Endothelial cell of umbilical vein (primary cell): ENCODE measurements around the gene PHLPP1.

ENCODE experiments used
- EZH2 ChIP-seq: IDR thresholded peaks from 2 replicates; pipeline ENCODE4 v1.6.1; 2012; ENCODE audit warnings: borderline replicate concordance, low read depth, mild to moderate bottlenecking, moderate library complexity, low read length, inconsistent platforms; ENCODE audit not compliant: severe bottlenecking
- FOS ChIP-seq: IDR thresholded peaks from 2 replicates; pipeline ENCODE4 v1.6.1; 2011; ENCODE audit warnings: mild to moderate bottlenecking, low read length, moderate library complexity, borderline replicate concordance; ENCODE audit not compliant: insufficient read depth
- GATA2 ChIP-seq: IDR thresholded peaks from 2 replicates; pipeline ENCODE4 v1.7.0; 2011; ENCODE audit warnings: low read depth, mild to moderate bottlenecking, moderate library complexity, mixed read lengths, low read length; ENCODE audit not compliant: insufficient read length, insufficient read depth
- JUN ChIP-seq: IDR thresholded peaks from 2 replicates; pipeline ENCODE4 v1.6.1; 2011; ENCODE audit warnings: borderline replicate concordance, low read depth; ENCODE audit not compliant: insufficient read length, insufficient read depth
- POLR2A ChIP-seq: IDR thresholded peaks from 2 replicates; pipeline ENCODE4 v1.6.1; 2012; ENCODE audit warnings: low read depth, mild to moderate bottlenecking, control low read depth, low read length
- POLR2AphosphoS5 ChIP-seq: IDR thresholded peaks from 2 replicates; pipeline ENCODE4 v1.6.1; 2012; ENCODE audit warnings: low read depth, mild to moderate bottlenecking, control low read depth, low read length, moderate library complexity; ENCODE audit not compliant: insufficient read depth
- TF ChIP-seq, protein P1 (sequence below): IDR thresholded peaks from 2 replicates; pipeline ENCODE4 v1.6.1; 2011; ENCODE audit not compliant: insufficient read depth, insufficient read length
- TF ChIP-seq, protein P2 (sequence below), 2 donors: IDR thresholded peaks; 1 replicate in 1 of 2; 2 replicates in 1 of 2; pipeline ENCODE4 v1.5.1; 2011; ENCODE audit warnings: low read length in 2 of 2, mild to moderate bottlenecking in 2 of 2, moderate library complexity in 2 of 2, control low read depth in 1 of 2, inconsistent platforms in 1 of 2, low read depth in 1 of 2; ENCODE audit not compliant: insufficient read depth in 1 of 2; ENCODE audit errors: extremely low read depth in 1 of 2

GRCh38 chr18:62760403-62760734 lies 45.0 kb downstream of the PHLPP1 start:
- TF ChIP-seq, protein P1, sequence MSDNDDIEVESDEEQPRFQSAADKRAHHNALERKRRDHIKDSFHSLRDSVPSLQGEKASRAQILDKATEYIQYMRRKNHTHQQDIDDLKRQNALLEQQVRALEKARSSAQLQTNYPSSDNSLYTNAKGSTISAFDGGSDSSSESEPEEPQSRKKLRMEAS: no peak
- TF ChIP-seq, protein P2, sequence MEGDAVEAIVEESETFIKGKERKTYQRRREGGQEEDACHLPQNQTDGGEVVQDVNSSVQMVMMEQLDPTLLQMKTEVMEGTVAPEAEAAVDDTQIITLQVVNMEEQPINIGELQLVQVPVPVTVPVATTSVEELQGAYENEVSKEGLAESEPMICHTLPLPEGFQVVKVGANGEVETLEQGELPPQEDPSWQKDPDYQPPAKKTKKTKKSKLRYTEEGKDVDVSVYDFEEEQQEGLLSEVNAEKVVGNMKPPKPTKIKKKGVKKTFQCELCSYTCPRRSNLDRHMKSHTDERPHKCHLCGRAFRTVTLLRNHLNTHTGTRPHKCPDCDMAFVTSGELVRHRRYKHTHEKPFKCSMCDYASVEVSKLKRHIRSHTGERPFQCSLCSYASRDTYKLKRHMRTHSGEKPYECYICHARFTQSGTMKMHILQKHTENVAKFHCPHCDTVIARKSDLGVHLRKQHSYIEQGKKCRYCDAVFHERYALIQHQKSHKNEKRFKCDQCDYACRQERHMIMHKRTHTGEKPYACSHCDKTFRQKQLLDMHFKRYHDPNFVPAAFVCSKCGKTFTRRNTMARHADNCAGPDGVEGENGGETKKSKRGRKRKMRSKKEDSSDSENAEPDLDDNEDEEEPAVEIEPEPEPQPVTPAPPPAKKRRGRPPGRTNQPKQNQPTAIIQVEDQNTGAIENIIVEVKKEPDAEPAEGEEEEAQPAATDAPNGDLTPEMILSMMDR (IDR thresholded peaks at IDR 0.05; ENCODE audit: extremely low read depth in 1 of 2, insufficient read depth in 1 of 2, low read depth in 1 of 2, low read length in 2 of 2): no peak
- TF ChIP-seq JUN: no peak
- TF ChIP-seq POLR2A: no peak
- TF ChIP-seq POLR2AphosphoS5: no peak
- TF ChIP-seq GATA2: no peak
- TF ChIP-seq EZH2: no peak
- TF ChIP-seq FOS: no peak
